Kidney (tissue), 14 donors: ENCODE results near the gene PCDH15. TPM values are rescaled to one million over a fixed set of nuclear protein-coding genes. Genes with fewer than 3 reads are reported as not detected.

Experiments
- DNase-seq, 5 donors: peaks; one replicate each; pipeline ENCODE4 v3.0.0-alpha.2; 2013 to 2020
- FAIRE-seq: peaks from 2 replicates; lab custom pipeline; 2012; peaks lifted over from hg19 to GRCh38; lab: Jason Lieb, UNC
- H3K27ac ChIP-seq, 2 donors: one replicate each; pipeline ENCODE4 v1.7.0; 2013; ENCODE audit warnings: low read depth in 2 of 2, low read length in 2 of 2, inconsistent platforms in 1 of 2
- H3K27me3 ChIP-seq: one replicate; pipeline ENCODE4 v1.7.1; 2013; ENCODE audit warnings: low read length, inconsistent platforms; ENCODE audit not compliant: control insufficient read depth, insufficient read depth
- H3K36me3 ChIP-seq, 3 donors: one replicate each; pipeline versions ENCODE4 v1.7.0 to v1.7.1; 2013; ENCODE audit warnings: low read length in 3 of 3, control low read depth in 1 of 3, inconsistent platforms in 1 of 3; ENCODE audit not compliant: insufficient read depth in 3 of 3, control insufficient read depth in 2 of 3
- H3K4me1 ChIP-seq, 3 donors: one replicate each; pipeline versions ENCODE4 v1.7.0 to v1.7.1; 2013; ENCODE audit warnings: low read length in 3 of 3, inconsistent platforms in 1 of 3, low read depth in 1 of 3; ENCODE audit not compliant: control insufficient read depth in 2 of 3, insufficient read depth in 2 of 3
- H3K4me3 ChIP-seq, 3 donors: one replicate each; pipeline versions ENCODE4 v1.7.0 to v1.8.1; 2013; ENCODE audit warnings: low read length in 3 of 3, control low read depth in 1 of 3, inconsistent platforms in 1 of 3
- H3K9ac ChIP-seq, 3 donors: one replicate each; pipeline versions ENCODE4 v1.7.0 to v1.7.1; 2013; ENCODE audit warnings: low read length in 3 of 3, control low read depth in 1 of 3, inconsistent platforms in 1 of 3
- H3K9me3 ChIP-seq, 3 donors: one replicate each; pipeline versions ENCODE4 v1.7.0 to v1.7.1; 2013; ENCODE audit warnings: low read length in 3 of 3, control low read depth in 1 of 3, inconsistent platforms in 1 of 3; ENCODE audit not compliant: control insufficient read depth in 2 of 3, insufficient read depth in 1 of 3
- intact Hi-C: fragments of 100-400 bp; cut with DNase I; formaldehyde crosslinking; loops from one replicate; pipeline ENCODE4 v1.11.1; 2022
- polyA plus RNA-seq: library from polyadenylated mRNA; stranded (reverse); fragments of 350-450 nt; fragmentation: Illumina TruSeq; extraction: RNeasy Lipid Tissue Mini Kit (QIAGEN cat#74804); gene quantifications from one replicate; pipeline ENCODE4 v1.2.3, GENCODE V29; 2014; ENCODE audit warnings: low read depth, low replicate concordance; ENCODE audit not compliant: insufficient read depth
- total RNA-seq: library from RNA; stranded (reverse); fragmentation: NEBNext Ultra II Directional; extraction: Animal tissue kit (Norgen Biotek cat#: 25700); gene quantifications from one replicate; pipeline ENCODE4 v1.2.1, GENCODE V29; 2021
- TF ChIP-seq, protein P1 (sequence below): IDR thresholded peaks from 3 replicates; pipeline ENCODE4 v1.5.1; 2012; ENCODE audit warnings: mild to moderate bottlenecking, moderate library complexity, borderline replicate concordance; ENCODE audit not compliant: insufficient read depth; ENCODE audit errors: extremely low read depth
- donor health status: control.
- donor health status: control.
- donor health status: control.
- donor health status: control.
- donor health status: control.
- donor health status: DM: yes; HTN: yes; CAD: no.
- donor health status: Normal renal cell carcinoma (clear cell type).

Gene PCDH15
- total and polyA plus RNA-seq, 2 donors from 2014 or later, result 1.5 TPM; not detected in 1

DNA sequence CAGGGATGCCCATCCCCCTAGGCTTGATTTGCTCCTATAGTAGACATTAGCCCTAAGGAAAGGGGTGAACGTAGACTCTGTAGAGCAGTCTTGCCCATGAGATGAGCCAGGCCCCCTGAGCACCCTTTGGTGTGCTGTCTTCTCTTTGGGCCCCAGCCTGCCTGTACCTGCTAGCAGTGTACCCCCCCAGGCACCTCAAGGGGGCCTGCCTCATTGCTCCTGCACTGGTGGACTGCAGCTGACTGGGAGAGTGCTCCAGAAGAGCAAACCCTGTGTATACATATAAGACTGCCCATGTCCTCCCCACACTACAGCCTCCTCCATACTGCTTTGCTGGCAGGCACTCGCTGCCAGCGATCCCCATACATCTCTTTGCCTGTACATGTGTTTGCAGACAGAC is 206.7 kb downstream of the PCDH15 start:
- Histone ChIP-seq H3K9me3 (no peaks in the 10 kb centered on the region), H3K4me1 (no peaks in the 10 kb centered on the region), H3K9ac (no peak overlapping the region), H3K27ac (no peak overlapping the region), H3K27me3 (no peaks in the 10 kb centered on the region), H3K36me3 (no peaks in the 10 kb centered on the region), H3K4me3 (no peak overlapping the region)
- TF ChIP-seq, protein P1, sequence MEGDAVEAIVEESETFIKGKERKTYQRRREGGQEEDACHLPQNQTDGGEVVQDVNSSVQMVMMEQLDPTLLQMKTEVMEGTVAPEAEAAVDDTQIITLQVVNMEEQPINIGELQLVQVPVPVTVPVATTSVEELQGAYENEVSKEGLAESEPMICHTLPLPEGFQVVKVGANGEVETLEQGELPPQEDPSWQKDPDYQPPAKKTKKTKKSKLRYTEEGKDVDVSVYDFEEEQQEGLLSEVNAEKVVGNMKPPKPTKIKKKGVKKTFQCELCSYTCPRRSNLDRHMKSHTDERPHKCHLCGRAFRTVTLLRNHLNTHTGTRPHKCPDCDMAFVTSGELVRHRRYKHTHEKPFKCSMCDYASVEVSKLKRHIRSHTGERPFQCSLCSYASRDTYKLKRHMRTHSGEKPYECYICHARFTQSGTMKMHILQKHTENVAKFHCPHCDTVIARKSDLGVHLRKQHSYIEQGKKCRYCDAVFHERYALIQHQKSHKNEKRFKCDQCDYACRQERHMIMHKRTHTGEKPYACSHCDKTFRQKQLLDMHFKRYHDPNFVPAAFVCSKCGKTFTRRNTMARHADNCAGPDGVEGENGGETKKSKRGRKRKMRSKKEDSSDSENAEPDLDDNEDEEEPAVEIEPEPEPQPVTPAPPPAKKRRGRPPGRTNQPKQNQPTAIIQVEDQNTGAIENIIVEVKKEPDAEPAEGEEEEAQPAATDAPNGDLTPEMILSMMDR, result no peak
- intact Hi-C loops, result no loop called here
- no peak for FAIRE-seq
- DNase-seq, result peak in 1 of 5 donors; percentile 51

DNA sequence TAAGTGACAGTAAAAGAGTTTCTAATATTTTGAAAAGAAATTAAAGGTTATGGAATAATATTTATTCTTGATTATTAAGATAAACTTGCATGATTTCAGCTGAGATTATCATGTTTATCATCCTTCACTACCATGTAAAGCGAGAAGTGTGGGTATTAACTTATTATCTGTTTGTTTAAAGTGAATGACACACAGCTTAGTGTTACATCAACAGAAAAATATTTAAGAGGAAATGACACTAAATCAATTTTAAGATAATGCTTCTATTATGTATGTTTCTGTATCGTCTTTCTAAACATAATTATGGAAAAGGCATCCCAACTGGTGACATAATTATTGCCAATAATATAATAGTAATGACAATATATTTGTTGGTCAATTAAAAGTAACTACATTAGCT is 213.1 kb downstream of the PCDH15 start:
- H3K4me3 ChIP-seq, result no peak overlapping the region
- DNase-seq (no peak), FAIRE-seq (peak; percentile 19)
- H3K27me3 ChIP-seq, result no peaks in the 10 kb centered on the region
- TF ChIP-seq, protein P1, result no peak
- intact Hi-C loops, result no loop called here
- no peak overlapping the region for H3K27ac ChIP-seq
- no peaks in the 10 kb centered on the region for H3K9me3 ChIP-seq
- no peaks in the 10 kb centered on the region for H3K36me3 ChIP-seq
- no peaks in the 10 kb centered on the region for H3K4me1 ChIP-seq
- H3K9ac ChIP-seq, result no peak overlapping the region

DNA sequence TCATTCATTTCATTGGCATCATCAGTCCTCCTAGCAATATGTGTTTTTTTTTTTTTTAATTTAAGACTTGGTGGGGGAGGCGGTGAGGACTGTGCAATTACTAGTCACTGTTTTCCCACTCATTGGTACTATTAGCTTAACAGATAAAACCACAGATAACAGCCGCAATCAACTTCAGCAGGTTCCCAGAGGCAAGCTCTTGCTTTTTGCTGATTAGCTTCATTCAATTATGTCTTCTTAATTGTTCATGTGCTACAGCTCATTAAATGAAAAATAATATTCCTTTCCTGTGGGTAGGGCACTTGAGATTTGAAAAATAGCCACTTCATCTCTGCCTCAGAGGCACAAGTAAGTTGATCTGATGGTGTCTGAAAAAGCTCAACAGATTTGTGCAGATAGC is 215.5 kb downstream of the PCDH15 start:
- Histone ChIP-seq H3K9me3 (no peaks in the 10 kb centered on the region), H3K36me3 (no peaks in the 10 kb centered on the region), H3K4me3 (no peak overlapping the region), H3K27me3 (no peaks in the 10 kb centered on the region), H3K4me1 (no peaks in the 10 kb centered on the region), H3K27ac (no peak overlapping the region), H3K9ac (no peak overlapping the region)
- TF ChIP-seq, protein P1, result no peak
- intact Hi-C loops, result no loop called here
- DNase-seq (no peak), FAIRE-seq (no peak)

DNA sequence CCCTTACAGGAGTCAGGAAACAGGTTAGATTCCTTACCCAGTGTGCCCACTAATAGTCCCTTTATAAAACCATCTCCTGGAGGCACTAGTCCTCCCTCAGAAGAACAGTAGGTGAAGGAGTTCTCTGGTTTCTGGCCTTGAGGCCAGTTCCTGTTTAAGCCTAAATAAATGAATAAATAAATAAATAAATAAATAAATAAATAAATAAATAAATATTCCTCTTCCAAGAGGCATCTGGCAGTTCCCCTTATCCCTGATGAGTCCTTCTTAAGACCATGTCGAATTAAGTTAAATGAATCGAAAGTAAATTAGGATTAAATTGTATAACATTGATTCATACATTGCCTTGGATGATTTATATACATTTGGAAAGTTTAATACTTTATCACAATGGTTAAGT is 223.3 kb downstream of the PCDH15 start:
- intact Hi-C loops, result no loop called here
- FAIRE-seq (no peak), DNase-seq (no peak)
- Histone ChIP-seq H3K9ac (no peak overlapping the region), H3K27ac (no peak overlapping the region), H3K36me3 (no peaks in the 10 kb centered on the region), H3K4me3 (no peak overlapping the region), H3K27me3 (no peaks in the 10 kb centered on the region), H3K4me1 (no peaks in the 10 kb centered on the region), H3K9me3 (no peaks in the 10 kb centered on the region)
- TF ChIP-seq, protein P1, result no peak
